NCI-H774 (cell line): ENCODE results near the gene PPIG.
A peak's percentile ranks its signal among the peaks of the same experiment; 100 is the strongest.
"Not testable (repeated sequence)": the region's sequence is repeated elsewhere in the genome, so short reads cannot be mapped to it uniquely, and the experiment has no call there.

Source experiments
- DNase-seq: peaks from one replicate; lab custom pipeline; 2025; lab: John Stamatoyannopoulos, UW

Gene PPIG

DNA sequence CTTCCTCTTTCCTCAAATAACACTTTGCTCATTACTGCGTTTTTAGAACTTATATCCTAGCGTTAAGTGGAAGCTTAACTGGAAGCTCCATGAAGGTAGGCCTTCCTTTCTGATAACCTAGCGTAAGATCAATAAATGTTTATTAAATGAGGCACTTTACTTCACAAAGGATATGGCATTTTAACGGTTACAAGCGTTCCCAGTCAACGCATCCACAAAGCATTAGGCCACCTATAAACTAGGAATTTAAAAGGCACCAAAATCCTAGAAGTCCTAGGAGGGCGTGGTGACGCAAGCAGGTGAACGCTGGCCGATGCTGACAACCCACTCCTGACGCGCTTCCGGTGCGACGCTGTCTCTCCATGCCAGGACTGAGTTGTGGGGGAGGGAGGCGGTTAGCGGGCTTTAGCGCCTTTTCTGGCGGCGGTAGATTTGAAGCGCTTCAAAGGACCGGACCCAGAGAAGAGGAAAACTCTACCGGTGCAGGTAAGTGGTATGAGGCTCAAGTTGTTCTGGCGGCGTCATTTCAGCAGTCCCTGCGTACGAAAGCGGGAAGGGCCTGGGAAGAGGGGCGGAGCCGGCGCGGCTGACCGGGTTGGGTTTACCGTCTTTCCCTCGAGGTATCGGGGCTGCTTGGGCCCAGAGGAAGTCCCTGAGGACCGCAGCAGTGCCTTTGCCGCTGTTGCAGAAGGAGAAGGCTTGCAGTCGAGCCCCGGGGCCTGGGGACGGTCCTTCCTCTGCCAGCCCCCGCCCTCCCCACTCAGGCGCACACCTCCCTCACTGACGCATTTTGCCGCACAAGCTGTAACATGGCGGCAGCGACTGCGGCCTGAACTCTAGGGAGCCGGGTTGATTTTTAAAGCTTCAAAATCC, at the start of gene PPIG:
PPIG (plus strand) TSS at position 347 of the 873 bp plus-strand sequence. CDS start 19,691 bp downstream, outside the sequence.
- DNase-seq: peak; percentile 84

DNA sequence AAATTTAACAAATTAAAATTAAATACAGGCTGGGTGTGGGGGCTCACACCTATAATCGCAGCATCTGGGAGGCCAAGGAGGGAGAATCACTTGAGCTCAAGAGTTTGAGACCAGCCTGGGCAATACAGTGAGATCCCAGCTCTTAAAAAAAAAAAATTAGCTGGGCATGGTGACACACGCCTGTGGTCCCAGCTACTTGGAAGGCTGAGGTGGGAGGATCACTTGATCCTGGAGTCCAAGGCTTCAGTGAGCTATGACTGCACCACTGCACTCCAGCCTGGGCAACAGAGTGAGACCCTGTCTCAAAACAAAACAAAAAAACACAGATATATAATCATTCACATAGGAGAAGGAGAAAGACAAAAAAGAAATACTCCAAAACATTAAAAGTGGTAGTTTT, 44.7 kb upstream of the PPIG start:
- not testable (repeated sequence) for DNase-seq

DNA sequence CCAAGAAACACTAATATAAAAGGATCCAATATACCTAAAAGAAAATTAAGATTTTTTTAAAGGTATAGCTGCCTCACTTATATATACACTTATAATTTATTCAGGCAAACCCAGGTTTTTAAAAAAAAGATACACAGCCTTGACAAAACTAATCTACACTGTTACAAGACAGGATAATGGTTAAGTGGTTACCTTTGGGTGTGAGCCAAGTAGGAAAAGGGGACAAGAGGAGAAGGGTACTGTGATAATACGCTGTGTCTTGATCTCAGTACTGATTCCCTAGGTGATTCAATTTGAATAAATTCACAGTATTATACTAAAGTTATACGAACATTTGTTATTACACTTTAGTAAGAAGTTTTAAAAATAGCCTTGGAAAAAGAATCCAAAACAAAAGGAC, 44.0 kb upstream of the PPIG start:
- no peak for DNase-seq

DNA sequence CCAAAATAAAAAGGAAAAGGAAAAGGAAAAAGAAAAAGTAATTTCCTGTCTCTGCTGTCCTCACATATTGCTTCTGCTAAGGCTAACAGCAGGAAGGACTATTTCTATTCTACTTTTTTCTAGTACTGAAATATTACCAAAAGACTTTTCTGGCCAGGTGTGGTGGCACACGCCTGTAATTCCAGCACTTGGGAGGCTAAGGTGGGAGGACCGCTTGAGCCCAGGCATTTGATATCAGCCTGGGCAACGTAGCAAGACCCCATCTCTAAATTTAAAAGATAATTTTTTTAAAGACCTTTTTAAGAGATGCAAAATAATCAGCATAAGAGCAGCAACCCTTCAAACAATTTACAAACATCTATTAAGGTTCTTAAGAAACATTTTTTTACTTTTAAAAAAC, 41.7 kb upstream of the PPIG start:
- no peak for DNase-seq

DNA sequence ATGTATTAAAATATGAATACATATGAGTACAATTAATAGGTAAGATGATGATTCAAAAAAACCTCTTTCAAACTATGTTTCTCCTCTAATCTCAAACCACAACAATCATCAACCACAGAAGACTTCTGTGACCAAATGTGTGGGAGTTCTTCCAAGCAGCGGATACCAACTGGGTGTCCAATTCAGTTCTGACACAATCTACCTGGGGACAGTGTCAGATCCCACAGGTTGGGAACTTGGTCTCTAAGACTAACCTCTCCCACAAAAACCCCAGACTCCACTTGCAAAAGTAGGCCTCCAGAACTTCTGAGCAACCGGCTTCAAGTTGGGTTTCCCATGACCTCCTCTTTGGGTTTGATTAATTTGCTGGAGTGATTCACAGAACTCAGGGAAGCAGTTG, 37.4 kb upstream of the PPIG start:
- DNase-seq: no peak

DNA sequence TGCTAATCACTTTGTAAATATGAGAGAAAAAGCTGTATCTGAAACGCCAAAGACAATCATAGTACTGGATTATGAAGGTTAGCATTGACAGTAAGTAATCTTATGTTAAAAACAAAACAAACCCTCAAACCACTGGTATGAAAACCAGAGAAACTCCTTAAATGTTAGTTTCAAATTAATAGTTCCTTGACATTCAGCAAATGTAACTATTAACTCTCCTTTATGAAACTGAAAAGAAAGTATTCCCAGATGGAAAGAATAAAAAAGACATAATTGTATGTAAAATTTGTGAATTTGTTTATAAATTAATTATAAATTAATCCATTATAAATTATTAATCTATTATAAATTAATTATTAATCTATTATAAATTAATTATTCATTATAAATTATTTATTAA, 22.8 kb upstream of the PPIG start:
- DNase-seq: no peak

DNA sequence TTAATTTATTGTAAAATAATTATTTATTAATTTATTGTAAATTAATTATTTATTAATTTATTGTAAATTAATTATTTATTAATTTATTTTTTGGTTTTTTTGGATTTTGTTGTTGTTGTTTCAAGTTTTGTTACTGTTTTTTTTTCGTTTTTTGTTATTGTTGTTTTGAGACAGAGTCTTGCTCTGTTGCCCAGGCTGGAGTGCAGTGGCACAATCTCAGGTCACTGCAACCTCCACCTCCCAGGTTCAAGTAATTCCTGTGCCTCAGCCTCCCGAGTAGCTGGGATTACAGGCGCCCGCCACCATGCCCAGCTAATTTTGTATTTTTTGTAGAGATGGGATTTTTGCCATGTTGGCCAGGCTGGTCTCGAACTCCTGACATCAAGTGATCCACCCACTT, 22.1 kb upstream of the PPIG start:
- DNase-seq: not testable (repeated sequence)

DNA sequence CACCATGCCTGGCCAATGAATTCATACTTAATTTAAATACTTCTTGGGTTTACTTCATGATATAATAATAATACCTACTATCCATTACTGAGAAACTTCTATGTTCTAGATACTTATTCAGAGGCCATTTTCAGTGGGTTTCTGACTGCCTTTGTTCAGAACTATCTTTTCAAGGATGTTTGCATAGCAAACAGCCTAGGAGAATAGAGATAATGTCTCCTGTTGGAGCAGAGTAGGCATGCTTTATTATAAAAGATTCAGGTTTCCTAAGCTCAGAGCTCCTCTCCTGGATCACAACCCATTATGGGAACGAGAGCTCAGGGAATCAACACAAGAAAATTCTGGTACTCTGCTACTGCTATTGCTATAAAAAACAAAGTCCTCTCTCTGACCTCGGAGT, 21.6 kb upstream of the PPIG start:
- no peak for DNase-seq

DNA sequence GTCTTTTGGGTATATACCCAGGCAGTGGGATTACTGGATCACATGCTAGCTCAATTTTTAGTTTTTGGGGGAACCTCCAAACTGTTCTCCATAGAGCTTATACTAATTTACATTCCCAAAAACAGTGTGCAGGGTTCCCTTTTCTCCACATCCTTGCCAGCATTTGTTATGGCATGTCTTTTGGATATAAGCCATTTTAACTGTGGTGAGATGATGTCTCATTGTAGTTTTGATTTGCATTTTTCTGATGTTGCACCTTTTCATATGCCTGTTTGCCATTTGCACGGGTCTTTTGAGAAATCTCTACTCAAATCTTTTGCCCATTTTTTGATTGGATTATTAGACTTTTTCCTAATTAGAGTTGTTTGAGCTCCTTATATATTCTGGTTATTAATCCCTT, 18.5 kb upstream of the PPIG start:
- no peak for DNase-seq

DNA sequence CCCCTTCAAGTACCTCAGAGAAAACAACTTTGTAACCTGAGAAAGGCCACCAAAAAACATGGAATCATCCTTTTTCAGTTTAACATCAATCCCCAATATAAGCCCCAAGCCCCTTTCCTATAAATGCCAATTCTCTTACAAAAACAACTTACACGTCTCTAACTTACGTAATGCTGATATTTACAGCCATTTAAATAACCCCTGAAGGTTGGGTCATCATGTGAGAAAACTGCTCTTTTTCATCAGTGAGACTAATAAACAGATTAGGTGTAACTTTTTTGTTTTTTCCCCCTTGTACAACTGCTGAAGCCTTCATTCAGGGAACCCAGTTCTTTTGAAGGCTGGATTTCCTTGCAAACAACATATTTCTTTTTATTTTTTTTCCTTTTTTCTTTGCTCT, 14.2 kb upstream of the PPIG start:
- no peak for DNase-seq

DNA sequence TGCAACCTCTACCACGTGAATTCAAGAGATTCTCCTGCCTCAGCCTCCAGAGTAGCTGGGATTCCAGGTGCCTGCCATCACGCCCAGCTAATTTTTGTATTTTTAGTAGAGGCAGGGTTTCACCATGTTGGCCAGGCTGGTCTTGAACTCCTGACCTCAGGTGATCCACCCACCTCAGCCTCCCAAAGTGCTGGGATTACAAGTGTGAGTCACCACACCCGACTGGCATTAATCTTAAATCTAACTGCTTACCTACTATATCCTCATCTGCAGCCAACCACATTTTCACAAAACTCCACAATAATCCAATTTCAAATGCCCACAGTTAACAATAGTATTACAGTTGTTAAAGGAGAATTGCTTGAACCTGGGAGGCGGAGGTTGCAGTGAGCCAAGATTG, 13.4 kb upstream of the PPIG start:
- DNase-seq: not testable (repeated sequence)

DNA sequence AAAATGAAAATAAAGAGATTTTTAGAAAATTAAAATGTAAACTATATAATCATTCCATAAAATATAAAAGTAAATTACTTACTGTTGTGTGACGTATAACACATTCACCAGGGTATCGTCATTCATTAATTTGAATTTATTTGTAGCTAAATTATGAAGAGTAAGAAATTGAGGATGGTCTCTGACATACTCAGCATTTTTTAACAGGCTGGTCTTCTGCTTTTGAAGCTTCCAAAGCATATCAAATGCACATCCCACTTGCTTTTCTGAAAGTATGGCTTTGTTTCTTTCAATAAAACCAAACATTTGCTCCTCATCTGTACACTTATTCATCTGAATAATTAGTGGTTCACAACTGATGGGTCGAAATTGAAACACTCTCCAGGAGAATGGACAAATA, 12.6 kb upstream of the PPIG start:
- no peak for DNase-seq

DNA sequence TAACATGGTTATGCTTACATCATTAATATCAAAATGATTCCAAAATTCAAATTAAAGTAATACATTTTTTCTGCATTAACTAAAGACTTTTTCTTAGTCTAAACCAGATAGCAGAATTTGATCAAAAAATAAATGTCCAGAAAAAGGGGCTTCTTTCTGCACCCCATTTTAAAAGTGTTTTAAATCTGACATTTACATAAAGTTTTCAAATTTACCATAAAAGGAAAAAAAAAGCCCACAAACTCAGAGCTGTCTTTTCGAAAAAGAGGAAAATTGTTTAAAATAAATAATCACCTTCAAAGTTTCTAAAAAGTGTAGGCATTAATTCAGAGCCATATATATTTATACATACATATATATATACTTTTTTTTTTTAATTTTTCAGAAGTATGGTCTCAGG, 12.0 kb upstream of the PPIG start:
- no peak for DNase-seq

DNA sequence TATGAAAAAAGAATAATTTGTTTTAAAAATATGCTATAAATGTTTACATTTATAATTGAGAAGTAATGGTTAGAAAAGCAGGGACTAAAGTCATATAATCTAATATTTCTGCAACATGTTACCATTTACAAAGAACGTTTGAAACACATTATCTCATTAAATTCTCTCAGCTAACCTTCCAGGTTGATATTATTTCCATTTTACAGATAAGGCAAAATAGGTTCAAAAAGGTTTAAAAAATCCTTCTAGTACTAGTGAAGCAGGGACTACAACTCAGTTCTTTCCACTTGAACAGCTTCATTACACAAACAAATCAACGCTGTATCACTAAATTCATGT, 11.4 kb upstream of the PPIG start:
- no peak for DNase-seq

DNA sequence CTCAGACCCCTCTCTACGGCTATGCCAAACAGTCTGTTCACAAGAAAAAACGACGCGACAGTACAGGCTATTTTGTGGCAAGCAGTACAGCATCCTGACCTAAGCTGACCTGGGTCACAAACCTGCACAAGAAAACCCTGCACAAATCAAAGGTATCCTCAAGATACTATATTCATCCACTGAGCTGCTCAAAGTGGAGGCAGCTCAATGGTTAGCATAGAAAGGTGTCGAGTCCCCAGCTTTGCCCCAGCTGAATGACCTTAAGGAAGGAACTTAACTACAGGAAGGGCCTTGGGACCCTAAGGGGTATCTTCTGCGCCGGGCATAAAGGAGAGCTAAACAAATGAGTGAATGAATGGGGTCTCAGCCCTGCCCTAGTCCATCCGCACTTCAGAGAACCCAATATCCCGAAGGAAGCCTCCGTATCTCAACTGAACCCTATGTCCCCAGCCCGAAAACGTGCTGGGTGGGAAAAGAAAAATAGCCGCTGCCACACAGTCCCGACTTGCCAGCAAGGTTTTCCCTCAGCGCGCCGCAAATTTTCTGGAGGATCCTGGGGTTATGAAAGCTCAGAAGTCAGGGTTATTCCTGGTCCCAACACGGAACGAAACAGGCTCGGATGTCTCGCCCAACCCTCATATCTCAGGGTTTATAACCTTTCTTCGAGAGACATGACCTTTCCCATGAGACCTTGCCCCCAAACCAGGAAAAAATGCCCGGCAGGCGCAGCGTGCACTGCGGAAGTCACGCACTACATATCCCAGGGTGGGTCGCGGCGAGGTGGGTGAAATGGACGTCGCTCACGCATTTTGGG, 10.8 kb upstream of the PPIG start, which contains the start of gene FASTKD1:
FASTKD1 (minus strand) TSS at position 706 of the 814 bp plus-strand sequence. CDS start 1,836 bp downstream, outside the sequence.
- peak; percentile 88 for DNase-seq

DNA sequence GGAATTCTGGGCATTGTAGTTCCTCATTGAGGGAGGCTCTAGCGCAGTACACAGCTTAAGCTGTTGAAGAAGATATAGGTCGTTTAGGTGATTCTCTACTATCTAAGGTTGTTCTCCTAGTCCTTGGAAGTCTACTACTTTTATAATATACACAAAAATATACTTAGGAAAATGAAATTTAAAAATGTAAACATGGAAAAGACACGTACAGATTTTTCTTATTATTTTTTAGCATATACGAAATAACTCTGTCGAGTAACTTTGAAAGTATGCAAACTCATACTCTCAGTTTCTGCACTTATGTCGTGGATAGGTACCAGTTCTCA, 10.2 kb upstream of the PPIG start:
- no peak for DNase-seq

DNA sequence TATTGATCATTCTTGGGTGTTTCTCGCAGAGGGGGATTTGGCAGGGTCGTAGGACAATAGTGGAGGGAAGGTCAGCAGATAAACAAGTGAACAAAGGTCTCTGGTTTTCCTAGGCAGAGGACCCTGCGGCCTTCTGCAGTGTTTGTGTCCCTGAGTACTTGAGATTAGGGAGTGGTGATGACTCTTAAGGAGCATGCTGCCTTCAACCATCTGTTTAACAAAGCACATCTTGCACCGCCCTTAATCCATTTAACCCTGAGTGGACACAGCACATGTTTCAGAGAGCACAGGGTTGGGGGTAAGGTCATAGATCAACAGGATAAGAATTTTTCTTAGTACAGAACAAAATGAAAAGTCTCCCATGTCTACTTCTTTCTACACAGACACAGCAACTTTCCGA, 9.6 kb upstream of the PPIG start:
- not testable (repeated sequence) for DNase-seq

DNA sequence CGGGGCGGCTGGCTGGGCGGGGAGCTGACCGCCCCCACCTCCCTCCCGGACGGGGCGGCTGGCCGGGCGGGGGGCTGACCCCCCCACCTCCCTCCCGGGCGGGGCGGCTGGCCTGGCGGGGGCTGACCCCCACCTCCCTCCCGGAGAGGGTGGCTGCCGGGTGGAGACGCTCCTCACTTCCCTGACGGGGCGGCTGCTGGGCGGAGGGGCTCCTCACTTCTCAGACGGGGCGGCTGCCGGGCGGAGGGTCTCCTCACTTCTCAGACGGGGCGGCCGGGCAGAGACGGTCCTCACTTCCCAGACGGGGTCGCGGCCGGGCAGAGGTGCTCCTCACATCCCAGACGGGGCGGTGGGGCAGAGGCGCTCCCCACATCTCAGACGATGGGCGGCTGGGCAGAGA, 8.9 kb upstream of the PPIG start:
- not testable (repeated sequence) for DNase-seq

DNA sequence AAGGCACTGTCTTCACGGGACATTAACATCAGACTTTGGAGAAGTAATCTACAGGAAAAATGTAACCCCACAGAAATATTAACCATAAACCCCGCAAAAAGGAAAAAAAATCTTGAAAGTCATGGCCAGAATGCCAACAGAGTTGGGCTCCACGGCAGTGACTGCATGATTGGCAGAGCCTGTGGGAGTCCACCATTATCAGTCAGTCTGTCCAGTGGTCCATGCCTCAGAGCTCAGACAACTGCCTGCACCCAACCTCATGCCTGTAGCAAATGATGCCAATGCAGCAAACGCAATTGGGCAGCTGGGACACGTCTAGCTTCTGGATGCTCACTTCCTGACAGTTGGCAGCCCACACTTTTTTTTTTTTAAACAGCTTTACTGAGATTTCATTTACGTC, 5.1 kb upstream of the PPIG start:
- DNase-seq: no peak

DNA sequence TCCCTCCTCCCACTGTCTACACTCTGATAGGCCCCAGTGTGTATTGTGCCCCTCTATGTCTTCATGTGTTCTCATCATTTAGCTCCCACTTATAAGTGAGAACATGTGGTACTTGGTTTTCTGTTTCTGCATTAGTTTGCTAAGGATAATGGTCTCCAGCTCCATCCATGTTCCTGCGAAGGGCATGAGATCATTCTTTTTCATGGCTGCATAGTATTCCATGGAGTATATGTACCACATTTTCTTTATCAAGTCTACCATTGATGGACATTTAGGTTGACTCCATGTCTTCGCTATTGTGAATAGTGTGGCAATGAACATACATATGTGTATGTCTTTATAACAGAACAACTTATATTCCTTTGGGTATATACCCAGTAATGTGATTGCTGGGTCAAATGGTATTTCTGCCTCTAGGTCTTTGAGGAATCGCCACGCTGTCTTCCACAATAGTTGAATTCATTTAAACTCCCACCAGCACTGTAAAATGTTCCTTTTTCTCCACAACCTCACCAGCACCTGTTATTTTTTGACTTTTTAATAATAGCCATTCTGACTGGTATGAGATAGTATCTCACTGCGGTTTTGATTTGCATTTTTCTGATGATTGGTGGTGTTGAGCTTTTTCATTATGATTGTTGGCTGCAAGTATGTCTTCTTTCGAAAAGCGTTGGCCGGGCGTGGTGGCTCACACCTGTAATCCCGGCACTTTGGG, 1.4 kb upstream of the PPIG start:
- not testable (repeated sequence) for DNase-seq

DNA sequence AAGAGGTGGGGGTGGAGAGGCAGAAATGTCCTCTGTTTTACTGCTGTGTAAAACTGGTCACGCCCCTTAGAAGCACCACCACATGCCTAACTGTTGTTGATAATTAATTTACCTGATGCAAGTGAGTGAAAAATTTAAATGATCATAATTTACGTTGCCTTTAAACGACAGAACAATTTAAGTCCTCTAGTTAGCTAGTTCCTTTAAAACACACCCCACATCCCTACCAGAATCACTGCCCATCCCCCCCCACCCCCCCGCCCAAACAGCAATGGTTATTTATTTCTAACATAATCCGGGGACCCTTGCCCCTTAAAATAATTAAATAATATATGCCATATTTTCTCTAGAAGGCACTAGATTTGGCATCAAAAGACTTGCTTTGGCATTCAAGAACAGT, 633 bp upstream of the PPIG start:
- no peak for DNase-seq

DNA sequence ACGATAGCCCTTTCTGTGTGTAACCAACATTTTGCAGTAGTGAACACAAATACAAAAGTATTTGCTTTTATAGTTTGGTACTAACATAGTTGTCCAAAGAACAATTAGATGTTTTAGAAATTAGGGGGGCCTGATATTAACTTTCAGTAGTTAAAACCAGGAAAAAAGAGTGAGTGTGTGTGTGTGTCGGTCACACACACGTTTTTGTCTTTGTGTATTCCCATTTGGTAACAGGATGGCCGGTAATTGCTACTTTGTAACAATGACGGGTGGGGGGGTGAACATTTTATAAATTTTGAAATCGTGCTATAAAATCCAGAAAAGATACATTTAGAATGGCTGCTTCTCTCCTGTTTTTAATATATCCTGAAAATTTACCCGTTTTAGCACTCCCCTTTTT, 1.5 kb downstream of the PPIG start:
- DNase-seq: no peak

DNA sequence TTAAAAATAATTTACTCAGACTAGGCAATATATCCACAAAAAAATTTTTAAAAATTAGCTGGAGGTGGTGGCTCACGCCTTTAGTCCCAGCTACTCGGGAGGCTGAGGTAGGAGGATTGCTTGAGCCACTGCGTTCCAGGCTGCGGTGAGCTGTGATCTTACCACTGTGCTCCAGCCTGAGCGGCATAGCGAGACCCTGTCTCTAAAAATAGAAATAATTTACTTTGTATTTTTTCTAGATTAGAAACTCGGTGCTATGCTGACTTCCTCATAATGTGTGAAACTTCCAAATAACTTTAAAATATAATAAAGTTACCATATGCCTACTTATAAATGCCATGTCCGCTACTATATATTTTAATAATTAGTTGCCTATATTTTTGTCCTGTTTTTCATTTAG, 6.7 kb downstream of the PPIG start:
- no peak for DNase-seq
